22Rv1 (cell line): Measurements from ENCODE around the gene SLC26A8.
"Not testable (repeated sequence)": the region's sequence is repeated elsewhere in the genome, so short reads cannot be mapped to it uniquely, and the experiment has no call there.

ENCODE experiments used
- H3K27ac ChIP-seq: fragments of 450-650 bp; 2 replicates; pipeline ENCODE4 v1.5.1; 2017
- CTCF ChIP-seq: fragments of 450-650 bp; IDR thresholded peaks from 2 replicates; pipeline ENCODE4 v1.5.1; 2017; ENCODE audit warnings: mild to moderate bottlenecking
- ZFX ChIP-seq: fragments of 450-650 bp; IDR thresholded peaks from 2 replicates; pipeline ENCODE4 v1.6.1; 2017; ENCODE audit warnings: antibody characterized with exemption, borderline replicate concordance

Gene SLC26A8

GRCh38 chr6:35919085-35919826, 105.2 kb downstream of the SLC26A8 start:
- TF ChIP-seq CTCF: no peak
- no peak for TF ChIP-seq ZFX
- peak overlapping the region; percentile 72 for H3K27ac ChIP-seq

- not testable (repeated sequence) for H3K27ac ChIP-seq
These were observed 107.5 kb downstream of the SLC26A8 start for GRCh38 chr6:35916893-35917292.

DNA sequence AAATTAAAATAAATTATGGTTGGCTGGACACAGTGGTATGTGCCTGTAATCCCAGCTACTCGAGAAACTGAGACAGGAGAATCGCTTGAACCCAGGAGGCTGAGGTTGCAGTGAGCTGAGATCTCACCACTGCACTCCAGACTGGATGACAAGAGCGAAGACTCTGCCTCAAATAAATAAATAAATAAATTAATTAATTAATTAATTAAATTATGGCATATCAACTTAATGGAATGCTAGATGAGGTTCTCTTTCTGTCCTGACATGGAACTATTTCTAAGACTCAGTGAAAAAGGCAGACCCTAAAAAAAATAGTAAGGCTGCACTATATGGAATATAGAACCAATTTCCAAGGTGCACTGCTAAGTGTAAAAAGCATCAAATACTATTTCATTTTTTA, 108.4 kb downstream of the SLC26A8 start:
- no peak overlapping the region for H3K27ac ChIP-seq
- TF ChIP-seq CTCF (no peak), ZFX (no peak)

- H3K27ac ChIP-seq: no peak overlapping the region
- TF ChIP-seq CTCF (no peak), ZFX (no peak)
These were observed 109.9 kb downstream of the SLC26A8 start for GRCh38 chr6:35914536-35914935.

DNA sequence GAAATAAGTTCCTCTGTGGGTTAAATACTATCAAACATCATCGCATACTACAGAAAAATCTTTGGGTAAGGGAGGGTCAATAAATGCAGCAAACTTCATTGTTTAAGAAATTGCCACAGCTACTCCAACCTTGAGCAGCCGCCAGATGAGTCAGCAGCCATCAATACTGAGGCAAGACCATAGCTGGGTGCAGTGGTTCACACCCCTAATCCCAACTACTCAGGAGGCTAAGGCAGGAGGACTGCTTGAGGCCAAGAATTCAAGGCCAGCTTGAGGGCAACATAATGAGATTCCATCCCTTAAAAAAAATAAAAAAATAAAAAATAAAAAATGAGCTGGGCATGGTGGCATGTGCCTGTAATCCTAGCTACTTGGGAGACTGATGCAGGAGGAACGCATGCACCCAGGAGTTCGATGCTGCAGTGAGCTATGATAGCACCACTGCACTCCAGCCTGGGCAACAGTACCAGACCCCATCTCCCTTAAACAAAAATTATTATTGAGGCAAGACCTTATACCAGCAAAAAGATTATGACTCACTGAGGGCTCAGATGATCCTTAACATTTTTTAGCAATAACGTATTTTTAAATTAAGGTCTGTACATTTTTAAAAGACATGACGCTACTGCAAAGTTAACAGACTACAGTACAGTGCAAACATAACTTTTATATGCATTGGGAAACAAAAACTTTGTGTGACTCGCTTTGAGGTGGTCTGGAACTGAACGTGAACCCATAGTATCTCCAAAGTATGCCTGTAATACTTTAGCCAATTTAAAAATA, 112.4 kb downstream of the SLC26A8 start:
- H3K27ac ChIP-seq: no peak overlapping the region
- TF ChIP-seq ZFX: no peak
- no peak for TF ChIP-seq CTCF

- not testable (repeated sequence) for H3K27ac ChIP-seq
These were observed 114.9 kb downstream of the SLC26A8 start for GRCh38 chr6:35909571-35909970.

DNA sequence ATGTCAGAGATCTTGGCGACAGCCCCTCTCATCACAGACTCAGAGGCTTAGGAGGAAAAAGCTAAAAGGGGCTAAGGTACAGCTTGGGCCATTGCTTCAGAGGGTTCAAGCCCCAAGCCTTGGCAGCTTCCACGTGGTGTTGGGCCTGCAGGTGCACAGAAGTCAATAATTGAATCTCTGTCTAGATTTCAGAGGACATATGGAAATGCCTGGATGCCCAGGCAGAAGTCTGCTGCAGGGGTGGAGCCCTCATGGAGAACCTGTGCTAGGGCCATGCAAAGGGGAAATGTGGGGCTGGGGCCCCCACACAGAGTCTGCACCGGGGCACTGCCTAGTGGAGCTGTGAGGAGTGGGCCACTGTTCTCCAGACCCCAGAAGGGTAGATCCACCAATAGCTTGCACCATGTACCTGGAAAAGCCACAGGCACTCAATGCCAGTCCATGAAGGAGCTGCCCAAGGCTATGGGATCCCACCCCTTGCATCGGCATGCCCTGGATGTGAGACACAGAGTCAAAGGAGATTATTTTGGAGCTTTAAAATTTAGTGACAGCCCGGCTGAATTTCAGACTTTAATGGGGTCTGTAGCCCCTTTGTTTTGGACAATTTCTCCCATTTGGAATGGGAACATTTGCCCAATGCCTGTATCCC, 115.6 kb downstream of the SLC26A8 start:
- not testable (repeated sequence) for H3K27ac ChIP-seq

GRCh38 chr6:35907750-35908149, 116.7 kb downstream of the SLC26A8 start:
- TF ChIP-seq CTCF: no peak
- TF ChIP-seq ZFX: no peak
- H3K27ac ChIP-seq: no peak overlapping the region
